ENCODE results near the gene CD68. TPM values are rescaled to one million over a fixed set of nuclear protein-coding genes. Genes with fewer than 3 reads are reported as not detected.

CD68 gene
- polyA plus RNA-seq = 100 to 1,000 TPM in 1 of 3 donors, 10 to 100 TPM in 2; 19.4 to 111 (median 99.0) TPM

- WGBS, 3 donors = 11 to 21% (median 11%) methylated on average over 7 of the region's 7 CpGs
- peak within 1 kb of the TSS; percentile 40 for H3K27ac ChIP-seq (ENCODE audit: low read depth, low read length)
These were observed at the start of gene CD68 for GRCh38 chr17:7579001-7579833. TSS of gene CD68 (plus strand) at chr17:7579638. CDS start at chr17:7579678, 40 bp downstream.

GRCh38 chr17:7530023-7530900, 49.2 kb upstream of the CD68 start:
- 88 to 91% (median 89%) methylated on average over 5 to 6 of the region's 6 CpGs for WGBS, 3 donors
- no peak overlapping the region for H3K27ac ChIP-seq (ENCODE audit: low read depth, low read length)

- no peak overlapping the region for H3K27ac ChIP-seq (ENCODE audit: low read depth, low read length)
- whole genome bisulfite sequencing, 3 donors = 74 to 86% (median 75%) methylated on average over 3 of the region's 3 CpGs
These were observed 41.4 kb upstream of the CD68 start for GRCh38 chr17:7538050-7538449.

GRCh38 chr17:7538891-7539545, 40.4 kb upstream of the CD68 start:
- WGBS, 3 donors = 67 to 84% (median 79%) methylated on average over 11 of the region's 11 CpGs
- H3K27ac ChIP-seq (ENCODE audit: low read depth, low read length) = no peak overlapping the region

DNA sequence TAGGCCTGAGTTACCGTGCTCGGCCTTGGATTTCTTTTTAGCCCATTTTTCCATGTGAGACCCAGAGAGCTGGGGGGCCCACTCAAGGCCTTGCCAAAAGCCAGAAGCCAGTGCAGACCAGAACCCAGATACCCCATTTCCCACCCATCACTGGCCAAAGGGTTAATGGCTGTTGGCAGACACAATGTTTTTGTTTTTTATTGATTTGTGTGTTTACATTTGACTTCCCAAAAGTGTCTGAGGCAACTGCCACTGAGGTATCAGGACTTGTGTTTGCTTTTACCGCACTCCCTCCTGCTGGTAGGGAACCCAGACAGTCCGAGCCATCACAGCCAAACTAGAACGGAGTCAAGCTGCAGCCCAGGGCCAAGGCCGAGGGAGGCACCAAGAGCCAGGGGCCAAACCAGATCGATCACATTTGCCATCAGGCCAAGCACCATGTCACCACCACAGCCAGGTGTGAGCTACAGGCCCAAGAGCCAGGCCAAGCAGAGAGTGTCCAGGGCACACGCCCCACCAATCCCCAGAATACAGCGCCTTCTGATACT, 38.3 kb upstream of the CD68 start:
- no peak overlapping the region for H3K27ac ChIP-seq (ENCODE audit: low read depth, low read length)
- WGBS, 3 donors = 84 to 97% (median 96%) methylated on average over 9 of the region's 9 CpGs

DNA sequence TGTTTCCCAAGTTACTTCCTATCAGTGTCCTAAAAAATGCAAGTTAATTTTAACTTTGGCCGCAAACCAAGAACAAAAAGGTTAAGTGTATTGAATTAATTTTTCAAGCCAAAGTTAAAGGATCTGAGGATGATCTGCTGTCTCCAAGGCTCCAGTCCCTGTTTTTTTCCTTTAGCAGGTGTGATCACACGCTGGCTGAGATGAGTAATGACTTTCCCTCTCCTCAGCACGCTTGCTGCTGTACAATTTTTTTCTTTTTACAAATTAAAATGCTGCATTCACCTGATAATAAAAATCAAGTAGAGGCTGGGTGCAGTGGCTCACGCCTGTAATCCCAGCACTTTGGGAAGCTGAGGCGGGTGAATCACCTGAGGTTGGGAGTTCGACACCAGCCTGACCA, 34.5 kb upstream of the CD68 start:
- H3K27ac ChIP-seq (ENCODE audit: low read depth, low read length) = no peak overlapping the region
- WGBS, 3 donors = 52 to 67% (median 60%) methylated on average over 6 of the region's 6 CpGs

DNA sequence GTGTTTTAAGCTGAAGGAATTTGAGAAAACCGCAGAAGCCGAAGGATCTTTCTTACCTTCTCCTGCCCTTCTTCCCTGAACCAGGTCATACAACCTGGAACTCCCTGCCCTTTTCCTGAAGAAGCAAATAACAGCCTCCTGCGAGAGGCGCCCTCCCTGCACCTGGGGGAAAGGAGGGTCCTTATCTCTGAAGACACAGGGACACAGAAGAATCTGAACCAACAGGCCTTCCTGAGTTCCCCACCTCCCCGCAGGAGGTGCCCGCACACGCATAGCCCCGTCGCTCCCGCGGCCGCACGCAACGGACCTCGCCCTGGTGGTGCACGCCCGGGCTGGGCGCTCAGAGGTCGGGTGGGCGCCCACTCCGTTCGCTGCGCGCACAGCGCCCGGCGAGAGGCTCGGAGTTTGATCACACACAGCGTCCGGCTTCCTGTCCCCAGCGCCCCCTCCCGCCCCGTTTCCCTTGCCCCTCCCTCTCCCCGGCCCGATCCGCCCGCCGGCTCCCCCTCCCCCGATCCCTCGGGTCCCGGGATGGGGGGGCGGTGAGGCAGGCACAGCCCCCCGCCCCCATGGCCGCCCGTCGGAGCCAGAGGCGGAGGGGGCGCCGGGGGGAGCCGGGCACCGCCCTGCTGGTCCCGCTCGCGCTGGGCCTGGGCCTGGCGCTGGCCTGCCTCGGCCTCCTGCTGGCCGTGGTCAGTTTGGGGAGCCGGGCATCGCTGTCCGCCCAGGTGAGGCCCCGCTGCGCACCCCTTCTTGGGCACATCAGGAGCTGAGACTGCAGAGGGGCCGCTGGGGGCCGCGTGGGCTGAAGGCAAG, 30.6 kb upstream of the CD68 start, which contains the start of gene TNFSF12:
Gene TNFSF12 (plus strand): TSS at position 474 of the 816 bp plus-strand sequence. CDS start 96 bp downstream, at position 570.
- 1 to 2% (median 1%) methylated on average over 39 to 65 of the region's 65 CpGs for WGBS, 3 donors

DNA sequence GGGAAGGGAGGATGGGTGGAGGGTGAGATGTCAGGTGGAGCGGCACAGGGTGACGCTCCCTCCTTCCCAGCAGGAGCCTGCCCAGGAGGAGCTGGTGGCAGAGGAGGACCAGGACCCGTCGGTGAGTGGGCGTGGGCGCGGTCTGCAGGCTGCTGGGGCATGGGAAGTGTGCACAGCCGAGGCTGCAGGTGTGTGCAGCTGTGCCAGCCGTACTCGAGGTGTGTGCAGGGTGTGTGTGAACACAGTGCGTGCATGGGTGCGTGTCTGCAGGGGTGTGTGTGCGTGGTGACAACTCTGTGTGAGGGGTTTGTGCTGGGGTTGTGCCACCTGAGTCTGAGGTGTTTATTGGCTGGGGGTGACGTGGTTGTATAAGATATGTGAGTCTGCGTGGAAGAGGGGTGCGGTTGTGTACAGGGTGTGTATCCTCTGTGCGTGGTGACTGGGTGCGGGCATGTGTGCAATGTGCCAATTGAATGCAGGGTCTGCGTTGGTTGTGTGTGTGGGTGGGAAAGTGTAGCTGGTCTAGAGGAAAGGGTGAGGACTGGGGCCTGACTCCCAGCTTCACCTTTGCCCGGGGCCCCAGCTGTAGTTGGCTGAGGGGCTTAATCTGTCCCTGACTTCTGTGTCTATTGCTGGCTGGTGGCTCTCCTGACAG, 29.9 kb upstream of the CD68 start:
- no peak overlapping the region for H3K27ac ChIP-seq (ENCODE audit: low read depth, low read length)
- WGBS, 3 donors = 26 to 36% (median 30%) methylated on average over 20 of the region's 20 CpGs

More for the DNA sequence above, 30.6 kb upstream of the CD68 start, which contains the start of gene TNFSF12:
- H3K27ac ChIP-seq (ENCODE audit: low read depth, low read length) = no peak within 1 kb of the TSS

- no peak overlapping the region for H3K27ac ChIP-seq (ENCODE audit: low read depth, low read length)
- WGBS, 3 donors = 61 to 68% (median 61%) methylated on average over 6 of the region's 6 CpGs
These were observed 29.1 kb upstream of the CD68 start for GRCh38 chr17:7550344-7550743.

DNA sequence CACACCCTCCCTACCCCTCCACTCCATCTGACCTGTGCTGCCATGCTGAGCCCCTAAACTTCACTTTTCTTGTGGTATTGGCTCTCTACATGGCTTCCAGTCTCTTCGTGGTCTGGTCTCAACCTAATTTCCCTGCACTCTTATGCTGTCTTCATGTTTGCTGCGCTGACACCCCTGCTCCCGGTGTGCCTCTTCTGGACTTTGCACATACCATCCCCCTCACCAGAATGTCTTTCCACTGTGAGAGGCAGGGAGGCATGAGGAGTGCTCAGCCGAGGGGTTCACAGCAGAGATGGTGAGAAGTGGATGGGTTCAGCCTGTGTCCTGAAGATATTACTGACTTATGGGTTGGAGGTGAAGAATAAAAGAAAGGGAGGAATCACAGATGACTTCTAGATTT, 28.0 kb upstream of the CD68 start:
- WGBS, 3 donors = 82 to 87% (median 86%) methylated on average over 4 of the region's 4 CpGs
- no peak overlapping the region for H3K27ac ChIP-seq (ENCODE audit: low read depth, low read length)

GRCh38 chr17:7552621-7553051, 26.8 kb upstream of the CD68 start:
- no peak overlapping the region for H3K27ac ChIP-seq (ENCODE audit: low read depth, low read length)
- 50 to 82% (median 63%) methylated on average over 6 of the region's 6 CpGs for WGBS, 3 donors

- WGBS, 3 donors = 95 to 100% (median 100%) methylated on average over 1 of the region's 1 CpG
- H3K27ac ChIP-seq (ENCODE audit: low read depth, low read length) = no peak overlapping the region
These were observed 26.1 kb upstream of the CD68 start for GRCh38 chr17:7553356-7553755.

DNA sequence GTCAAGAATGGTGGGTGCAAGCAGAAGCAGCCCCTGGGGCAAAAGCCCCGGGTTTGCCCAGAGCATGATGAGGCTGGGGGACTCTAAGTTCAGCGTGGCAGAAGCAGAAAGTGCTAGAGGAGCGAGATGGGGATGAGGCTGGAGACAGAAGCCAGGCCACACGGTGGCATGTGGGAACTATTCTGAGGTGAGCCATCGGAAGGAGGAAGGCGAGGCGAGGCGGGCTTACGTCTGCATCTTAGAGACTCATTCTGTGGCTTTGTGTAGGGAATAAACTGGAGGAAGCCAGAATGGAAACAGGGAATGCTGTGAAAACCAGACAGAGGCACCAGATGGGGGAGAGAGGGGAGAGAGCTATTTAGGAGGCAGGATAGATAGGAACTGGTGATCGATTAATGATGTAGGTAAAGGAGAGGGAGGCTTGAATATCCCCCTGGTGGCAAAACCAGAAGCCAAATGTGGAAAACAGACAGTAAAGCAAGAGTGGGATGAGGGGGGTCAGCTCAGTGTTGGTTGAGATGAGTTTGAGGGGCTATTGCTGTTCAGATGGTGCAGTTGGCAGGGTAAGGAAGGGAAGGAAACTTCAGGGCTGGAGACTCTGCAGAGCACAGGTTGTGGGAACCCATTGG, 24.0 kb upstream of the CD68 start:
- WGBS, 3 donors = 65 to 77% (median 69%) methylated on average over 10 of the region's 10 CpGs
- no peak overlapping the region for H3K27ac ChIP-seq (ENCODE audit: low read depth, low read length)

DNA sequence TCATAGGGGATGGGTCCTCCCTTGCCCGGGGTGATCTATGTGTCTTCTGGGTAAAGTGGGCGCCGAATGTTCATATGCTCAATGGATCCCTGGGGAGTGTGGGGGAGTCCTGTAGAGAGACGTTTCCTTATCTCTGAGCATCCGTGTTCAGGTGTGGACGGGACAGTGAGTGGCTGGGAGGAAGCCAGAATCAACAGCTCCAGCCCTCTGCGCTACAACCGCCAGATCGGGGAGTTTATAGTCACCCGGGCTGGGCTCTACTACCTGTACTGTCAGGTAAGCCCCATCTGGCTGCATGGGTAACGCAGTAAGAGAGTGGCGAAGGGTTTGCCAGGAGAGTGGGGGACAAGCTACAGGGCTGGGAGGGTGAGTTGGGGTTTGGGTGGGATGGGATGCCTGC, 22.8 kb upstream of the CD68 start:
- no peak overlapping the region for H3K27ac ChIP-seq (ENCODE audit: low read depth, low read length)
- WGBS, 3 donors = 82 to 86% (median 83%) methylated on average over 12 of the region's 12 CpGs

DNA sequence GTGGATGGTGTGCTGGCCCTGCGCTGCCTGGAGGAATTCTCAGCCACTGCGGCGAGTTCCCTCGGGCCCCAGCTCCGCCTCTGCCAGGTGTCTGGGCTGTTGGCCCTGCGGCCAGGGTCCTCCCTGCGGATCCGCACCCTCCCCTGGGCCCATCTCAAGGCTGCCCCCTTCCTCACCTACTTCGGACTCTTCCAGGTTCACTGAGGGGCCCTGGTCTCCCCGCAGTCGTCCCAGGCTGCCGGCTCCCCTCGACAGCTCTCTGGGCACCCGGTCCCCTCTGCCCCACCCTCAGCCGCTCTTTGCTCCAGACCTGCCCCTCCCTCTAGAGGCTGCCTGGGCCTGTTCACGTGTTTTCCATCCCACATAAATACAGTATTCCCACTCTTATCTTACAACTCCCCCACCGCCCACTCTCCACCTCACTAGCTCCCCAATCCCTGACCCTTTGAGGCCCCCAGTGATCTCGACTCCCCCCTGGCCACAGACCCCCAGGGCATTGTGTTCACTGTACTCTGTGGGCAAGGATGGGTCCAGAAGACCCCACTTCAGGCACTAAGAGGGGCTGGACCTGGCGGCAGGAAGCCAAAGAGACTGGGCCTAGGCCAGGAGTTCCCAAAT, 22.2 kb upstream of the CD68 start:
- 59 to 66% (median 60%) methylated on average over 19 of the region's 19 CpGs for WGBS, 3 donors
- no peak overlapping the region for H3K27ac ChIP-seq (ENCODE audit: low read depth, low read length)

Data from adipose tissue (tissue), 3 donors.